PC-9 (cell line): ENCODE measurements around the gene ASCC3.

ENCODE experiments used
- CTCF ChIP-seq: fragments of 200-600 bp; sonication (generic); conservative IDR thresholded peaks from 2 replicates; pipeline ENCODE4 v1.6.1; 2017; ENCODE audit warnings: mixed run types, antibody characterized with exemption, mild to moderate bottlenecking, moderate library complexity
- EZH2 ChIP-seq: fragments of 200-600 bp; sonication (generic); IDR thresholded peaks from 2 replicates; pipeline ENCODE4 v1.8.0; 2017; ENCODE audit warnings: antibody characterized with exemption, low read depth

- TF ChIP-seq CTCF (no peak), EZH2 (no peak)
Measured at GRCh38 chr6:100785982-100786381, 95.1 kb downstream of the ASCC3 start.
